Skin of body (tissue), 2 donors: ENCODE measurements around the gene ARHGAP12. TPM values are rescaled to one million over a fixed set of nuclear protein-coding genes. Genes with fewer than 3 reads are reported as not detected.
A peak's percentile ranks its signal among the peaks of the same experiment; 100 is the strongest.

Experiments
- DNase-seq: peaks from one replicate; lab custom pipeline; 2025; lab: John Stamatoyannopoulos, UW
- total RNA-seq: library from RNA; depleted of rRNA; stranded (reverse); fragments of >200 nt; gene quantifications from one replicate; pipeline ENCODE4 v1.2.3, GENCODE V29; 2014

Gene ARHGAP12
- total RNA-seq, 1 donor from 2014 or later = 49.3 TPM

GRCh38 chr10:31878486-31878885, 50.1 kb downstream of the ARHGAP12 start:
- no peak for DNase-seq

GRCh38 chr10:31876652-31877352, 51.8 kb downstream of the ARHGAP12 start:
- peak; percentile 72 for DNase-seq

- DNase-seq = no peak
Measured at GRCh38 chr10:31875608-31876007, 53.0 kb downstream of the ARHGAP12 start.

GRCh38 chr10:31873724-31874123, 54.9 kb downstream of the ARHGAP12 start:
- DNase-seq = no peak

GRCh38 chr10:31871266-31872065, 57.2 kb downstream of the ARHGAP12 start:
- no peak for DNase-seq

- DNase-seq = no peak
Measured at GRCh38 chr10:31867646-31868045, 61.0 kb downstream of the ARHGAP12 start.

- DNase-seq = no peak
Measured at GRCh38 chr10:31866118-31866670, 62.4 kb downstream of the ARHGAP12 start.

- no peak for DNase-seq
Measured at GRCh38 chr10:31864834-31865518, 63.7 kb downstream of the ARHGAP12 start.

- DNase-seq = no peak
Measured at GRCh38 chr10:31855033-31855432, 73.6 kb downstream of the ARHGAP12 start.

GRCh38 chr10:31853629-31854028, 75.0 kb downstream of the ARHGAP12 start:
- DNase-seq = no peak

- no peak for DNase-seq
Measured at GRCh38 chr10:31851216-31851615, 77.4 kb downstream of the ARHGAP12 start.

GRCh38 chr10:31847515-31847914, 81.1 kb downstream of the ARHGAP12 start:
- no peak for DNase-seq

- DNase-seq = no peak
Measured at GRCh38 chr10:31838709-31839108, 89.9 kb downstream of the ARHGAP12 start.

GRCh38 chr10:31838065-31838464, 90.6 kb downstream of the ARHGAP12 start:
- DNase-seq = no peak

GRCh38 chr10:31836569-31837406, 91.8 kb downstream of the ARHGAP12 start:
- no peak for DNase-seq

GRCh38 chr10:31833753-31834152, 94.9 kb downstream of the ARHGAP12 start:
- DNase-seq = no peak

GRCh38 chr10:31832261-31832660, 96.4 kb downstream of the ARHGAP12 start:
- DNase-seq = peak; percentile 6

- DNase-seq = no peak
Measured at GRCh38 chr10:31830887-31831286, 97.7 kb downstream of the ARHGAP12 start.

GRCh38 chr10:31829776-31830175, 98.9 kb downstream of the ARHGAP12 start:
- no peak for DNase-seq

- no peak for DNase-seq
Measured at GRCh38 chr10:31823358-31823757, 105.3 kb downstream of the ARHGAP12 start.
